GM06990 (cell line): ENCODE data around the gene GNAL.

Experiments
- DNase-seq: peaks from one replicate; pipeline ENCODE4 v3.0.0-alpha.2; 2011; ENCODE audit not compliant: insufficient read length; ENCODE audit errors: extremely low read depth
- H3K27me3 ChIP-seq: replicated peaks from 2 replicates; pipeline ENCODE4 v1.6.0; 2011; ENCODE audit warnings: low read length; ENCODE audit not compliant: control insufficient read depth, insufficient read depth
- H3K36me3 ChIP-seq: 2 replicates; pipeline ENCODE4 v1.5.1; 2011; ENCODE audit warnings: low read length; ENCODE audit not compliant: control insufficient read depth, insufficient read depth
- H3K4me3 ChIP-seq: replicated peaks from 2 replicates; pipeline ENCODE4 v1.5.1; 2011; ENCODE audit warnings: low read depth, mild to moderate bottlenecking, control low read depth, low read length
- TF ChIP-seq, protein P1 (sequence below): IDR thresholded peaks from 2 replicates; pipeline ENCODE4 v1.5.1; 2011; ENCODE audit warnings: low read length, control low read depth, mild to moderate bottlenecking, inconsistent platforms; ENCODE audit not compliant: insufficient read depth, poor library complexity, severe bottlenecking

Gene GNAL

GRCh38 chr18:11828786-11829432 lies 139.8 kb downstream of the GNAL start:
- no peaks in the 10 kb centered on the region for H3K36me3 ChIP-seq
- no peaks in the 10 kb centered on the region for H3K27me3 ChIP-seq
- DNase-seq = no peak
- H3K4me3 ChIP-seq = no peak overlapping the region
- TF ChIP-seq, protein P1, sequence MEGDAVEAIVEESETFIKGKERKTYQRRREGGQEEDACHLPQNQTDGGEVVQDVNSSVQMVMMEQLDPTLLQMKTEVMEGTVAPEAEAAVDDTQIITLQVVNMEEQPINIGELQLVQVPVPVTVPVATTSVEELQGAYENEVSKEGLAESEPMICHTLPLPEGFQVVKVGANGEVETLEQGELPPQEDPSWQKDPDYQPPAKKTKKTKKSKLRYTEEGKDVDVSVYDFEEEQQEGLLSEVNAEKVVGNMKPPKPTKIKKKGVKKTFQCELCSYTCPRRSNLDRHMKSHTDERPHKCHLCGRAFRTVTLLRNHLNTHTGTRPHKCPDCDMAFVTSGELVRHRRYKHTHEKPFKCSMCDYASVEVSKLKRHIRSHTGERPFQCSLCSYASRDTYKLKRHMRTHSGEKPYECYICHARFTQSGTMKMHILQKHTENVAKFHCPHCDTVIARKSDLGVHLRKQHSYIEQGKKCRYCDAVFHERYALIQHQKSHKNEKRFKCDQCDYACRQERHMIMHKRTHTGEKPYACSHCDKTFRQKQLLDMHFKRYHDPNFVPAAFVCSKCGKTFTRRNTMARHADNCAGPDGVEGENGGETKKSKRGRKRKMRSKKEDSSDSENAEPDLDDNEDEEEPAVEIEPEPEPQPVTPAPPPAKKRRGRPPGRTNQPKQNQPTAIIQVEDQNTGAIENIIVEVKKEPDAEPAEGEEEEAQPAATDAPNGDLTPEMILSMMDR = no peak

- H3K27me3 ChIP-seq = no peaks in the 10 kb centered on the region
- TF ChIP-seq, protein P1 = no peak
- H3K4me3 ChIP-seq = no peak overlapping the region
- DNase-seq = no peak
- H3K36me3 ChIP-seq = no peaks in the 10 kb centered on the region
Observed at GRCh38 chr18:11830585-11830984, 141.5 kb downstream of the GNAL start.

DNA sequence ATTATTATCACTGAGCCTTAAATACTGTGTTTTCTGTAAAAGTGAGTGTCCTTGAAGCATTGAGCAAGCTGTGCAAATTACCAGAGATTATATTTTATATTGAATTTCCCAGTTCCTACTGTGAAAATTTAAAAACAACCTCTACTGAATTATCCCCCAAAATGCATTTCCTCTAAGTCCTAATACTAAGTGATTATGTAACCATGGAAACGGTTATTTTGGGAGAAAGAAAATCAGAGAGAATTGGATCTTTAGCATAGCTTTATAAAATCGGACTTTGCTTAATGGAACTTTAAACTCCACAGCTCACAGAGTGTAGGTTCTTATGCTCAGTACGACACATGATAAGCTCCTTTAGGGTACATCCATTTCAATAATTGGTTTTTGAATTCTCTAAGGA lies 142.9 kb downstream of the GNAL start:
- Histone ChIP-seq H3K36me3 (no peaks in the 10 kb centered on the region), H3K27me3 (no peaks in the 10 kb centered on the region), H3K4me3 (no peak overlapping the region)
- TF ChIP-seq, protein P1 = no peak
- no peak for DNase-seq

- H3K4me3 ChIP-seq = no peak overlapping the region
- TF ChIP-seq, protein P1 = no peak
- DNase-seq = no peak
- H3K27me3 ChIP-seq = no peaks in the 10 kb centered on the region
- no peaks in the 10 kb centered on the region for H3K36me3 ChIP-seq
Observed at GRCh38 chr18:11834772-11835171, 145.7 kb downstream of the GNAL start.

DNA sequence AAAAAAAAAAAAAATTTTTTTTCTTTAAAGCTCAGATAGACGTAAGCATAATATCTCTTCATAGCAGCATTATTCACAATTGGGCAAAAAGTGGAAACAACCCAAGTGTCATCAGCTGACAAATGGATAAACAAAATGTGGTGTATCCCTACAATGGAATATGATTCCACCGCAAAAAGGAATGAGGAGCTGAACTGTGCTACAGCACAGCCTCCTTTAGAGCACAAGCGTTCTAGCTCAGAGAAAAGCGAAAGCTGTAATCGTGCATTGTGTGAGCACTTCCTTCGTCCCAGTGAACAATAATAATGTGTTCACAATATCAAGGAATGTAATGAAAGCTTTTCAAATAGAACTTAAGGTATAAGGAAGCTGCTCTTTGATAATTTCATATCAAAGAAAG lies 150.5 kb downstream of the GNAL start:
- TF ChIP-seq, protein P1 = no peak
- Histone ChIP-seq H3K27me3 (no peaks in the 10 kb centered on the region), H3K4me3 (no peak overlapping the region), H3K36me3 (no peaks in the 10 kb centered on the region)
- no peak for DNase-seq

DNA sequence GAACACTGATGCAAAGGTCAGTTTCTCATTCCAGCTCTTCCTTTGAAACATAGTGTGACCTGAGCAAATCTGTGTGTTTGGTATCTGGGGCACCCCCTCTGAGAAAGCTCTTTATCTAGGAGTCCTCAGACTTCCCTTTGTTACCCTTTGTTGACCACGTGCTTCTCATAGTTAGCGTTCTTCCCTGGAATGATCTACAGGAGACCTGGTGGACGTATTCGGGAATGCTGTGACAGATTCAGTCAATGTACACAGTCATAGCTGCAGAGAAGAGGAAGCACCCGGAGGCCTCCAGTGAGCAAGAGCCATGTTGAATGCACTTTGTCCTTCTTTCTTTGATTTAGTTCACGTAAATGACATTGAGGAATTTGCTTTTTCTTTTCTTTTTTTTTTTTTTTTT lies 151.4 kb downstream of the GNAL start:
- Histone ChIP-seq H3K27me3 (no peaks in the 10 kb centered on the region), H3K4me3 (no peak overlapping the region), H3K36me3 (no peaks in the 10 kb centered on the region)
- no peak for DNase-seq
- TF ChIP-seq, protein P1 = no peak
